Hepatic stellate cell (primary cell): ENCODE measurements around the gene PLXNA3.
"Not testable (repeated sequence)": the region's sequence is repeated elsewhere in the genome, so short reads cannot be mapped to it uniquely, and the experiment has no call there.

ENCODE experiments used
- DNase-seq: peaks from one replicate; pipeline ENCODE4 v3.0.0; 2011; ENCODE audit warnings: low spot score

PLXNA3 gene

GRCh38 chrX:154478728-154479622 is 20.9 kb downstream of the PLXNA3 start, which contains the start of gene LAGE3:
TSS of gene LAGE3 (minus strand) at chrX:154479281. CDS start at chrX:154478915, 366 bp downstream.
- DNase-seq, result peak; percentile 89

- DNase-seq, result no peak
Measured at GRCh38 chrX:154481195-154481594, 23.1 kb downstream of the PLXNA3 start.

GRCh38 chrX:154481911-154482601 is 24.0 kb downstream of the PLXNA3 start:
- no peak for DNase-seq

GRCh38 chrX:154482786-154483185 is 24.7 kb downstream of the PLXNA3 start:
- no peak for DNase-seq

- no peak for DNase-seq
Measured at GRCh38 chrX:154483325-154483724, 25.2 kb downstream of the PLXNA3 start.

GRCh38 chrX:154484255-154485149 is 26.4 kb downstream of the PLXNA3 start:
- peak; percentile 35 for DNase-seq

- peak; percentile 26 for DNase-seq
Measured at GRCh38 chrX:154485150-154486051, 27.3 kb downstream of the PLXNA3 start.

- DNase-seq, result peak; percentile 27
Measured at GRCh38 chrX:154486052-154486395, 27.9 kb downstream of the PLXNA3 start.

- peak; percentile 53 for DNase-seq
Measured at GRCh38 chrX:154486396-154487207, 28.5 kb downstream of the PLXNA3 start, which contains the start of gene UBL4A. TSS of gene UBL4A (minus strand) at chrX:154486615. CDS start at chrX:154486584, 31 bp downstream.

- no peak for DNase-seq
Measured at GRCh38 chrX:154487518-154488290, 29.6 kb downstream of the PLXNA3 start.

- no peak for DNase-seq
Measured at GRCh38 chrX:154488336-154489075, 30.4 kb downstream of the PLXNA3 start.

- no peak for DNase-seq
Measured at GRCh38 chrX:154489182-154489581, 31.1 kb downstream of the PLXNA3 start.

GRCh38 chrX:154490021-154490413 is 31.9 kb downstream of the PLXNA3 start:
- DNase-seq, result peak; percentile 56

- peak; percentile 95 for DNase-seq
Measured at GRCh38 chrX:154490414-154491083, 32.5 kb downstream of the PLXNA3 start, which contains the start of gene SLC10A3. TSS of gene SLC10A3 (minus strand) at chrX:154490629. CDS start at chrX:154488940, 1,689 bp downstream.

GRCh38 chrX:154494715-154495114 is 36.6 kb downstream of the PLXNA3 start:
- DNase-seq, result no peak

- no peak for DNase-seq
Measured at GRCh38 chrX:154495472-154495922, 37.4 kb downstream of the PLXNA3 start.

- not testable (repeated sequence) for DNase-seq
Measured at GRCh38 chrX:154496591-154497137, 38.6 kb downstream of the PLXNA3 start.
